Lower leg skin (tissue), 3 donors: ENCODE results near the gene MZB1.

ENCODE experiments used
- POLR2A ChIP-seq, 2 donors: fragments of 450-650 bp; IDR thresholded peaks; one replicate each; pipeline ENCODE4 v1.6.1; 2016 to 2017; ENCODE audit warnings: antibody characterized with exemption in 2 of 2, mild to moderate bottlenecking in 1 of 2, moderate library complexity in 1 of 2
- TF ChIP-seq, protein P1 (sequence below), 3 donors: fragments of 450-650 bp; IDR thresholded peaks; one replicate each; pipeline ENCODE4 v1.5.1; 2016; ENCODE audit warnings: antibody characterized with exemption in 3 of 3, mild to moderate bottlenecking in 3 of 3, moderate library complexity in 2 of 3

DNA sequence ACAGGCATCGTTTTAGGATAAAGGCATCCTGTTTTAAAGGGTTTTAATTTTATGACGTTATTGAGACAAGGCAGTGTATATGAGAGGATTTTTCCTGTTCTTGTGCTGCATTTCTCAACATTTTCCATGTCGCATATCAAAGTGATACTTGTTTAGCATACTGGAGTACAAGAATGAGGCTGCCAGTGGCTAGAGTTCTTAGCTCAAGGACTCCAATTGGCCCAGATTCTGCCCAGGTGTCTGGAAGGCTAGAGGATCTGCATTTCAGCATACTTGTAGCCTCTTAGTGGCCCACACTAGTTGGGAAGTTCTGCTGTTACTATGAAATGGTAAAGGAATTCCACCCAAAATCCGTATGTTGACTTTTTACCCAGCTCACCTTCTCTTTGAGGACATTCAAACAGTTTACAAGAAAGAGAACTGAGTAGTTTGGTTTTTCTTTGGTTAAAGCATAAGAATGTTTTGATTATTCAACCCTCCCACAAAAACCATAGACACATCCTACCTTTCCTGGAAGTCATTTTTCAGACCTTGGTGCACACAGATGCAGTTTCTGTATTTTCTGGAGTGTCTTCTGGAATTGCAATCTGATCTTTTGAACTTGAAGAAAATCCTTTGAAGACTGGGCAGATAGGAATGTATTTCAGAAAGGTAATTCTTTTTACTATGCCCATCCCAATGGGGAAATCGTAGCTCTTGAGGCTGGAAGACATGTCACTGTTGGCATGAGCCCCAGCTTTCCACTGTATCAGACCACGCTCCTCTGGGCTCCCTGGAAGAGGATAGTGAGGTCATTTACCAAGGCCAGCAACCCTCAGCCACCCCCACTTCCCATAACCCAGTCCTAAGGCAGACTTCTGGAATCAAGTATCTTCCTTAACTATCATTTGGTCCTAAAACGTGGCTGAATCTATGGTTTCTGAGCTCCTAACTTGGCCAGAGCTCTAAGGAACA, 18.0 kb downstream of the MZB1 start:
- TF ChIP-seq, protein P1, sequence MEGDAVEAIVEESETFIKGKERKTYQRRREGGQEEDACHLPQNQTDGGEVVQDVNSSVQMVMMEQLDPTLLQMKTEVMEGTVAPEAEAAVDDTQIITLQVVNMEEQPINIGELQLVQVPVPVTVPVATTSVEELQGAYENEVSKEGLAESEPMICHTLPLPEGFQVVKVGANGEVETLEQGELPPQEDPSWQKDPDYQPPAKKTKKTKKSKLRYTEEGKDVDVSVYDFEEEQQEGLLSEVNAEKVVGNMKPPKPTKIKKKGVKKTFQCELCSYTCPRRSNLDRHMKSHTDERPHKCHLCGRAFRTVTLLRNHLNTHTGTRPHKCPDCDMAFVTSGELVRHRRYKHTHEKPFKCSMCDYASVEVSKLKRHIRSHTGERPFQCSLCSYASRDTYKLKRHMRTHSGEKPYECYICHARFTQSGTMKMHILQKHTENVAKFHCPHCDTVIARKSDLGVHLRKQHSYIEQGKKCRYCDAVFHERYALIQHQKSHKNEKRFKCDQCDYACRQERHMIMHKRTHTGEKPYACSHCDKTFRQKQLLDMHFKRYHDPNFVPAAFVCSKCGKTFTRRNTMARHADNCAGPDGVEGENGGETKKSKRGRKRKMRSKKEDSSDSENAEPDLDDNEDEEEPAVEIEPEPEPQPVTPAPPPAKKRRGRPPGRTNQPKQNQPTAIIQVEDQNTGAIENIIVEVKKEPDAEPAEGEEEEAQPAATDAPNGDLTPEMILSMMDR (IDR thresholded peaks at IDR 0.05) = no peak
- TF ChIP-seq POLR2A (IDR thresholded peaks at IDR 0.05) = no peak
